H1 (cell line): ENCODE results near the gene ALPL. TPM values are rescaled to one million over a fixed set of nuclear protein-coding genes. Genes with fewer than 3 reads are reported as not detected.

Experiments used
- CTCF ChIA-PET: fragments of 300-600 bp; sonication (Branson Sonifier 250); formaldehyde crosslinking; loops from one replicate; lab custom pipeline; 2021; ENCODE audit not compliant: partially characterized antibody; lab: Charles Lee
- POLR2A ChIA-PET: fragments of 300-600 bp; sonication (Branson Sonifier 250); formaldehyde crosslinking; loops from one replicate; lab custom pipeline; 2021; ENCODE audit warnings: inconsistent platforms; ENCODE audit not compliant: partially characterized antibody; lab: Charles Lee
- DNase-seq, 2 experiments: peaks; one replicate each; pipeline versions ENCODE4 v3.0.0 to v3.0.0-alpha.2; 2010 to 2022; ENCODE audit warnings: low spot score in 2 of 2, low read depth in 1 of 2, mixed read lengths in 1 of 2
- FAIRE-seq: peaks from 2 replicates; lab custom pipeline; 2011; peaks lifted over from hg19 to GRCh38; lab: Jason Lieb, UNC
- H2AFZ ChIP-seq: 2 replicates; pipeline ENCODE4 v1.8.1; 2012; ENCODE audit warnings: low read length, inconsistent platforms
- H2AK5ac ChIP-seq: 2 replicates; pipeline ENCODE4 v1.6.1; 2013; ENCODE audit warnings: low read depth, low read length
- H2BK120ac ChIP-seq: replicated peaks from 2 replicates; pipeline ENCODE3; 2013; ENCODE audit warnings: low read depth, low read length, inconsistent platforms
- H2BK12ac ChIP-seq: 2 replicates; pipeline ENCODE4 v1.6.1; 2013; ENCODE audit warnings: low read depth, low read length
- H2BK15ac ChIP-seq: 2 replicates; pipeline ENCODE4 v1.6.1; 2013; ENCODE audit warnings: low read length
- H2BK20ac ChIP-seq: 2 replicates; pipeline ENCODE4 v1.6.1; 2013; ENCODE audit warnings: low read length
- H2BK5ac ChIP-seq: 2 replicates; pipeline ENCODE4 v1.6.1; 2013; ENCODE audit warnings: low read depth, low read length
- H3K14ac ChIP-seq: 2 replicates; pipeline ENCODE4 v1.6.1; 2013; ENCODE audit warnings: inconsistent platforms; ENCODE audit not compliant: insufficient read length
- H3K18ac ChIP-seq: 2 replicates; pipeline ENCODE4 v1.6.1; 2013; ENCODE audit warnings: low read length; ENCODE audit errors: extremely low read depth
- H3K23ac ChIP-seq: 2 replicates; pipeline ENCODE4 v1.6.1; 2013; ENCODE audit warnings: inconsistent platforms; ENCODE audit not compliant: insufficient read length
- H3K23me2 ChIP-seq: 2 replicates; pipeline ENCODE4 v1.6.1; 2013; ENCODE audit warnings: low read depth, low read length
- H3K27ac ChIP-seq: 2 replicates; pipeline ENCODE4 v1.6.1; 2011; ENCODE audit warnings: low read depth, low read length, inconsistent platforms
- H3K27me3 ChIP-seq, 4 experiments: replicated peaks in 1 of 4; 1 replicate in 1 of 4; 2 replicates in 3 of 4; pipeline versions ENCODE4 v1.6.1 to v1.8.1; 2011 to 2013; ENCODE audit warnings: low read length in 3 of 4, mild to moderate bottlenecking in 3 of 4, inconsistent platforms in 2 of 4, mixed read lengths in 2 of 4, moderate library complexity in 1 of 4; ENCODE audit not compliant: control insufficient read depth in 3 of 4, insufficient read depth in 3 of 4; ENCODE audit errors: extremely low read depth in 1 of 4
- H3K36me3 ChIP-seq, 4 experiments: 2 replicates each; pipeline versions ENCODE4 v1.6.1 to v1.8.1; 2011 to 2013; ENCODE audit warnings: mild to moderate bottlenecking in 4 of 4, low read length in 3 of 4, moderate library complexity in 2 of 4, control low read depth in 1 of 4, inconsistent platforms in 1 of 4; ENCODE audit not compliant: insufficient read depth in 4 of 4, control insufficient read depth in 2 of 4
- H3K4ac ChIP-seq: replicated peaks from 2 replicates; pipeline ENCODE3; 2013; ENCODE audit warnings: low read length, low read depth, mixed read lengths, inconsistent platforms; ENCODE audit not compliant: insufficient read length
- H3K4me1 ChIP-seq, 4 experiments: replicated peaks in 1 of 4; 1 replicate in 1 of 4; 2 replicates in 3 of 4; pipeline versions ENCODE4 v1.6.1 to v1.8.1; 2011 to 2013; ENCODE audit warnings: low read length in 3 of 4, inconsistent platforms in 2 of 4, mixed read lengths in 1 of 4; ENCODE audit not compliant: insufficient read depth in 4 of 4, control insufficient read depth in 3 of 4
- H3K4me2 ChIP-seq, 2 experiments: 2 replicates each; pipeline versions ENCODE4 v1.6.1 to v1.8.1; 2011 to 2013; ENCODE audit warnings: low read depth in 2 of 2, low read length in 2 of 2, control low read depth in 1 of 2, inconsistent platforms in 1 of 2, mild to moderate bottlenecking in 1 of 2; ENCODE audit not compliant: insufficient read depth in 1 of 2
- H3K4me3 ChIP-seq, 4 experiments: fragments of 200-600, 300-600 bp in 1 of 4; sonication (generic), shearing (Covaris generic), sonication (Bioruptor Twin) in 1 of 4; 2 replicates each; pipeline versions ENCODE4 v1.5.1 to v1.8.1; 2011 to 2016; ENCODE audit warnings: low read length in 4 of 4, low read depth in 3 of 4, control low read depth in 2 of 4, inconsistent platforms in 2 of 4, mild to moderate bottlenecking in 2 of 4, mixed read lengths in 1 of 4, moderate library complexity in 1 of 4; ENCODE audit not compliant: insufficient read depth in 2 of 4; ENCODE audit errors: extremely low read depth in 1 of 4
- H3K56ac ChIP-seq: replicated peaks from 2 replicates; pipeline ENCODE3; 2013; ENCODE audit warnings: low read depth, mild to moderate bottlenecking, mixed read lengths, low read length, inconsistent platforms; ENCODE audit not compliant: insufficient read length
- H3K79me1 ChIP-seq: 2 replicates; pipeline ENCODE4 v1.6.1; 2013; ENCODE audit warnings: low read depth, low read length, control low read depth
- H3K79me2 ChIP-seq, 2 experiments: 2 replicates each; pipeline versions ENCODE4 v1.6.1 to v1.8.1; 2012 to 2013; ENCODE audit warnings: low read length in 2 of 2, mild to moderate bottlenecking in 2 of 2, inconsistent platforms in 1 of 2; ENCODE audit not compliant: insufficient read depth in 2 of 2, control insufficient read depth in 1 of 2
- H3K9ac ChIP-seq, 4 experiments: replicated peaks in 1 of 4; 1 replicate in 1 of 4; 2 replicates in 3 of 4; pipeline versions ENCODE4 v1.6.1 to v1.8.1; 2011 to 2013; ENCODE audit warnings: low read depth in 3 of 4, low read length in 3 of 4, control low read depth in 2 of 4, mild to moderate bottlenecking in 2 of 4, moderate library complexity in 2 of 4, inconsistent platforms in 1 of 4; ENCODE audit errors: extremely low read depth in 1 of 4
- H3K9me3 ChIP-seq, 2 experiments: 2 replicates each; pipeline versions ENCODE4 v1.6.1 to v1.8.1; 2012 to 2013; ENCODE audit warnings: mild to moderate bottlenecking in 2 of 2, moderate library complexity in 2 of 2, control low read depth in 1 of 2, inconsistent platforms in 1 of 2, low read depth in 1 of 2, low read length in 1 of 2, mixed read lengths in 1 of 2; ENCODE audit not compliant: insufficient read depth in 2 of 2
- H4K20me1 ChIP-seq, 2 experiments: replicated peaks in 1 of 2; 2 replicates each; pipeline versions ENCODE3 to v1.8.1; 2011 to 2013; ENCODE audit warnings: inconsistent platforms in 2 of 2, low read length in 2 of 2, mild to moderate bottlenecking in 1 of 2; ENCODE audit not compliant: insufficient read depth in 2 of 2, control insufficient read depth in 1 of 2
- H4K5ac ChIP-seq: 2 replicates; pipeline ENCODE4 v1.6.1; 2013; ENCODE audit warnings: low read length, low read depth, mixed read lengths, inconsistent platforms; ENCODE audit not compliant: insufficient read length
- H4K8ac ChIP-seq: 2 replicates; pipeline ENCODE4 v1.8.0; 2013; ENCODE audit warnings: mild to moderate bottlenecking, moderate library complexity, low read length, inconsistent platforms; ENCODE audit not compliant: insufficient read depth; ENCODE audit errors: extremely low read depth
- H4K91ac ChIP-seq: replicated peaks from 2 replicates; pipeline ENCODE3; 2013; ENCODE audit warnings: low read length, mixed read lengths, inconsistent platforms; ENCODE audit not compliant: insufficient read length
- BRCA1 ChIP-seq: IDR thresholded peaks from 2 replicates; pipeline ENCODE4 v1.6.1; 2012; ENCODE audit warnings: low read depth, low read length, improper control_type of control experiment
- CBX5 ChIP-seq: fragments of 300-800, 300-1000 bp; sonication (generic); IDR thresholded peaks from 2 replicates; pipeline ENCODE4 v1.7.1; 2016; ENCODE audit warnings: antibody characterized with exemption, low read length, low read depth
- CBX8 ChIP-seq: fragments of 300-800, 300-1000 bp; sonication (generic); IDR thresholded peaks from 2 replicates; pipeline ENCODE4 v1.7.1; 2016; ENCODE audit warnings: low read depth, low read length, borderline replicate concordance
- CEBPB ChIP-seq: IDR thresholded peaks from 2 replicates; pipeline ENCODE4 v1.6.1; 2012; ENCODE audit warnings: low read depth, low read length
- CREB1 ChIP-seq: IDR thresholded peaks from 2 replicates; pipeline ENCODE4 v1.6.1; 2012; ENCODE audit warnings: inconsistent platforms
- EGR1 ChIP-seq: IDR thresholded peaks from 2 replicates; pipeline ENCODE4 v1.6.1; 2011; ENCODE audit warnings: low read depth, low read length, borderline replicate concordance
- GABPA ChIP-seq: IDR thresholded peaks from 2 replicates; pipeline ENCODE4 v1.6.1; 2011; ENCODE audit warnings: mild to moderate bottlenecking, low read length, moderate library complexity, borderline replicate concordance; ENCODE audit not compliant: insufficient read depth
- JUN ChIP-seq: IDR thresholded peaks from 2 replicates; pipeline ENCODE4 v1.6.1; 2011; ENCODE audit warnings: low read depth, mild to moderate bottlenecking, improper control_type of control experiment, low read length
- MAX ChIP-seq: IDR thresholded peaks from 2 replicates; pipeline ENCODE4 v1.6.1; 2012; ENCODE audit warnings: inconsistent platforms
- POLR2AphosphoS5 ChIP-seq: IDR thresholded peaks from 2 replicates; pipeline ENCODE4 v1.6.1; 2011; ENCODE audit warnings: low read depth, low read length
- SAP30 ChIP-seq: fragments of 300-600 bp; sonication (generic); IDR thresholded peaks from 2 replicates; pipeline ENCODE4 v1.7.1; 2012; ENCODE audit warnings: low read length, moderate library complexity, mild to moderate bottlenecking, inconsistent platforms; ENCODE audit not compliant: insufficient read depth, insufficient replicate concordance
- SP1 ChIP-seq: IDR thresholded peaks from 2 replicates; pipeline ENCODE4 v1.6.1; 2011; ENCODE audit warnings: low read depth, low read length
- SRF ChIP-seq: IDR thresholded peaks from 2 replicates; pipeline ENCODE4 v1.6.1; 2011; ENCODE audit warnings: mild to moderate bottlenecking, low read depth, low read length, moderate library complexity
- TAF1 ChIP-seq: IDR thresholded peaks from 2 replicates; pipeline ENCODE4 v1.6.1; 2011; ENCODE audit warnings: mild to moderate bottlenecking, low read depth, low read length
- TCF12 ChIP-seq: IDR thresholded peaks from 2 replicates; pipeline ENCODE4 v1.6.1; 2011; ENCODE audit warnings: low read depth, mild to moderate bottlenecking, low read length
- WGBS, 2 experiments: shearing (Covaris generic) in 1 of 2; methylation state at CpG; one replicate each; pipeline versions ENCODE4 v1.1.6 to v1.1.7; 2013 to 2015; ENCODE audit warnings: low lambda C conversion rate in 2 of 2, mixed read lengths in 2 of 2, inconsistent platforms in 1 of 2, low coverage in 1 of 2, missing lambda C conversion rate in 1 of 2; ENCODE audit not compliant: insufficient replicate concordance in 2 of 2, insufficient coverage in 1 of 2, insufficient read length in 1 of 2; ENCODE audit errors: extremely low coverage in 1 of 2, missing lambda C conversion rate in 1 of 2; 5-methylcytosine and 5-hydroxymethylcytosine counted together
- polyA plus RNA-seq, 7 experiments: library from polyadenylated mRNA; depleted of rRNA in 3 of 7; stranded (reverse) in 5 of 7; unstranded in 2 of 7; fragments of >200 nt in 5 of 7; fragments of 200-250 nt in 2 of 7; gene quantifications; 1 replicate in 5 of 7; 2 replicates in 1 of 7; 4 replicates in 1 of 7; pipeline versions ENCODE4 v1.2.1 to v1.2.3, GENCODE V29; 2011 to 2013; ENCODE audit warnings: missing spikeins in 2 of 7, mixed read lengths in 2 of 7
- total RNA-seq: library from RNA; stranded (reverse); fragmentation: NEBNext Ultra II Directional; extraction: Animal tissue kit (Norgen Biotek cat#: 25700); gene quantifications from 2 replicates; pipeline ENCODE4 v1.2.1, GENCODE V29; 2021

The ALPL gene
- total and polyA plus RNA-seq, 2 of the 8 experiments (the other 6 are each of a cell fraction or from before 2014, with no cell fraction given), result 175 to 362 TPM

DNA sequence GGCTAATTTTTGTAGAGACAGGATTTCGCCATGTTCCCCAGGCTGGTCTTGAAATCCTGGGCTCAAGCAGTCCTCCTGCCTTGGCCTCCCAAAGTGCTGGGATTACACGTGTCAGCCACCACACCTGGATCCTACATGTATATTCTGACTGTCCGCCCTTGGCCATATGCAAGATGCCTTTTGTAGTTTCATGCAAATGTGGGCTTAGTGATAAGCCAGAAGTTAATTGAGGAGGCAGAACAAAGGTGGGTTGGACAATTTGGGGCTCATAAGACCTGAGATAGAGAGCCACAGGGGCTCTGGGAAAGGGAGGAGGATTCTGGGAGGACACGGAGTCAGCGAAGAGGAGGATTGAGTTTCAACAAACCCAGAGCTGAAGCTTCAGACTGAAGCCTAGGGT is 24.9 kb downstream of the ALPL start:
- no peaks in the 10 kb centered on the region for H3K27me3 ChIP-seq
- no peak overlapping the region for H3K14ac ChIP-seq
- peaks cover 1 to 15% of the 10 kb centered on the region in 2 experiments for H4K20me1 ChIP-seq
- H3K9me3 ChIP-seq, result no peaks in the 10 kb centered on the region
- H2BK15ac ChIP-seq, result no peak overlapping the region
- H3K9ac ChIP-seq, result no peak overlapping the region
- no peak overlapping the region for H3K56ac ChIP-seq
- no peak overlapping the region for H2AFZ ChIP-seq
- H3K4ac ChIP-seq, result no peak overlapping the region
- no peak overlapping the region; the same call in 1 of the 2 replicates for H4K8ac ChIP-seq
- H2AK5ac ChIP-seq, result no peak overlapping the region
- H3K27ac ChIP-seq, result no peak overlapping the region
- H3K79me2 ChIP-seq, result peaks cover 0 to 52% of the 10 kb centered on the region in 2 experiments; a peak in 2 of 4 replicates
- no peaks in the 10 kb centered on the region for H3K23me2 ChIP-seq
- H3K4me1 ChIP-seq, result peaks cover 15 to 21% (median 18%) of the 10 kb centered on the region in 4 experiments
- DNase-seq (no peak), FAIRE-seq (no peak)
- ChIA-PET POLR2A (interaction anchor here (1.4 kb wide), 1 partner anchor 8 kb away, joined by 3 read pairs; no protein-coding TSS in a partner anchor), CTCF (interaction anchor here (0.8 to 13.3 kb wide), 10 partner anchors 9 to 164 kb away, joined by 3 to 372 read pairs (median 5); partner anchors contain the start of gene ALPL)
- H2BK5ac ChIP-seq, result no peak overlapping the region
- no peak overlapping the region for H3K4me3 ChIP-seq
- no peak overlapping the region for H3K4me2 ChIP-seq
- no peak overlapping the region for H4K5ac ChIP-seq
- no peak overlapping the region for H3K23ac ChIP-seq
- 82% methylated on average over 5 of the region's 5 CpGs; no CpG with 5 or more reads in 1 of the 2 experiments for WGBS, 2 experiments
- no peak overlapping the region for H4K91ac ChIP-seq
- H3K18ac ChIP-seq, result no peak overlapping the region
- H2BK20ac ChIP-seq, result no peak overlapping the region
- no peak overlapping the region for H2BK12ac ChIP-seq
- H3K36me3 ChIP-seq, result peaks cover 0 to 2% (median 0%) of the 10 kb centered on the region in 4 experiments; a peak in 1 of 8 replicates
- H3K79me1 ChIP-seq, result peaks cover 20% of the 10 kb centered on the region
- no peak overlapping the region for H2BK120ac ChIP-seq
- TF ChIP-seq SP1 (no peak), MAX (no peak), CBX5 (no peak), TAF1 (no peak), EGR1 (no peak), POLR2AphosphoS5 (no peak), GABPA (no peak), BRCA1 (no peak), CREB1 (no peak), SRF (no peak), CEBPB (no peak), TCF12 (no peak), CBX8 (no peak), SAP30 (no peak), JUN (no peak)
